GM19239 (cell line): Measurements from ENCODE around the gene CDKN2D.

Experiments
- DNase-seq: peaks from one replicate; pipeline ENCODE4 v3.0.0; 2011; ENCODE audit warnings: low spot score; ENCODE audit not compliant: insufficient read length
- FAIRE-seq: peaks from 2 replicates; lab custom pipeline; 2011; peaks lifted over from hg19 to GRCh38; lab: Jason Lieb, UNC

CDKN2D gene

DNA sequence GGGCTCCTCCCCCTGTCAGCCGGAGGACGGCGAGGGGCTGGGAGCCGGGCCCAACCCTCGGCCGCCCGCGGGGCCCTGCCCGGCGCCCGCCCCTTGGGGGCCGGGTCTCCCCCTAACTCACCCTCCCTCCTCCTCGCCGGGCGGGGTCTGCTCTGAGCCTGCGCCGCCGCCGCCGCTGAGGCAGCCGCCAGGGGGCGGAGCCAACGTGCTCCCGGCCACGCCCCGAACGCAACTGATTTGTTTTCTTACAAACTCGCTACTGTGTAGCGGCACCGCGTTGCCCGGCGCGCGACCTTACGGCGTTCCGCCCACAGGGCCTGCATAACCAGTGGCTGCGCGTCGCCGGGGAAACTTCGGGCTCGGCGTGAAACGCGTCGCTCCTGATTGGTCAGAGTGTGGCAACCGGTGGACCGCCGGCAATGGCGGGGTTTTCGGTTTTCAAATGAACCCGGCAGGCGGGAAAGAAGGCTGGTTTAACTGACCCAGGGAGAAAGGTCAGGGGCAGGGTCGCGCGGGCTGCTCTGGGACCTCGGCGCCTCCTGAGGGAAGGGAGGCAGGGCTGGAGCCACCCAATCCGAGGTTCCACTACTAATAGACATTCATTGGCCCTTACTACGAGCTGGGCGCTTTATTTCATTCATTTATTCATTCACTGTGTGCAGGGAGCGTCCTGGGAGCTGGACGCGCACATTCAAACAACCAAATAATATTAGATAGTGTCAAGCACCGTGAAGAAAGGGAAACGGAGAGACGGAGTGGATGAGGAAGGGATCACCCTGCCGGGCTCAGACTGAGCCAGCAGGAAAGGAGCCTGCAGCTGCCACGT is at the start of gene CDKN2D:
Gene CDKN2D (minus strand): TSS at position 154 of the 826 bp plus-strand sequence. CDS start 326 bp downstream, outside the sequence.
- peak; percentile 86 for DNase-seq
- FAIRE-seq = peak; percentile 90

DNA sequence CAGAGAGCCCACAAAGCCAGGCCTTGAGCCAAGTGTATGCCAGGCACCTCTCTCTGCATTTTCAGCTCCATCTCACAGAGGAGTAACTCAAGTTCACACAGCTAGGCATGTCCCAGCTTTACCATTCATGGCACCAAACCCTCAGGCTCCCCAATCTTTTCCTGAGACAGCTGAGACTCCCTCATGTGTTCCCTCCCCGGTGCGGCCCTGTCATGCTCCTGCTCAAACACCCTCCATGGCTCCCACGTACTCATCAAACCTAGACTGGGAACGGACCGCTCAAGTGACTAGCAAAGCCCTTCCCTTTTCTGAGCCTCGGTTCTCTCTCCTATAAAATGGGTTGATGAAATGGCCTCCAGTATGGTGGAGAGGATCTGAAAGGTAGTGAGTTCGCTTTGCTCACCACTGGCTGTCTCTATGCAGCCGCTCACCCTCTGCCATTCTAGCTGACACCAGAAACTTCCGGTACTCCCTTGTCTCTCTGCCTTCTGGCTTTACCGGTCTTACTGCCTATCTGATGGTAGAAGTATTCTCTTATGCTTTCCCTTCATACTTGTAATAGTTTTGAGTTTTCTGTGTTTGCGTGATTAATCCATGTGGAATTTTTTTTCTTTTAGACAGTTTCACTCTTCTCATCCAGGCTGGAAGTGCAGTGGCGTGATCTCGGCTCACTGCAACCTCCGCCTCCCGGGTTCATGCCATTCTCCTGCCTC is 48.8 kb upstream of the CDKN2D start:
- FAIRE-seq = no peak

DNA sequence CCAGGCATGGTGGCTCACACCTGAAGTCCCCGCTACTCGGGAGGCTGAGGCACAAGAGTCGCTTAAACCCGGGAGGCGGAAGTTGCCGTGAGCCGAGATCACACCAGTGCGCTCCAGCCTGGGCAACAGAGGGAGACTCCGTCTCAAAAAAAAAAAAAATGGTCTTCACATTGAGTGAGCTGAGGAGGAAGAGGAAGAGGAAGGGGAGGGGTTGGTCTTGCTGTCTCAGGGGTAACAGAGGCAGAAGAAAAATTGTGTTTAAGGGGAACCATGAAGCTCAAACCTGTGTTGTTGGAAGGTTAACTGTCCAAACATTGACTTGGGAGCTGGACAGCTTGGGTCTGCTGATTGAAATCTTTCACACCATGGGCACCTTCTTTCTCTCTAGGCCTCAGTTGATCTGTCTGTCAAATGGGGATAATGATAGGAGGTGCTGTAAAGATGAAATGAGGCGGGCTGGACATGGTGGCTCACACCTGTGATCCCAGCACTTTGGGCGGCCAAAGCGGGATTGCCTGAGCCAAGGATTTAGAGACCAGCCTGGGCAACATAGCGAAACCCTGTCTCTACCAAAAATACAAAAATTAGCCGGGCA is 46.7 kb upstream of the CDKN2D start:
- DNase-seq (no peak), FAIRE-seq (no peak)

More for the DNA sequence above, 48.8 kb upstream of the CDKN2D start:
- DNase-seq = no peak

DNA sequence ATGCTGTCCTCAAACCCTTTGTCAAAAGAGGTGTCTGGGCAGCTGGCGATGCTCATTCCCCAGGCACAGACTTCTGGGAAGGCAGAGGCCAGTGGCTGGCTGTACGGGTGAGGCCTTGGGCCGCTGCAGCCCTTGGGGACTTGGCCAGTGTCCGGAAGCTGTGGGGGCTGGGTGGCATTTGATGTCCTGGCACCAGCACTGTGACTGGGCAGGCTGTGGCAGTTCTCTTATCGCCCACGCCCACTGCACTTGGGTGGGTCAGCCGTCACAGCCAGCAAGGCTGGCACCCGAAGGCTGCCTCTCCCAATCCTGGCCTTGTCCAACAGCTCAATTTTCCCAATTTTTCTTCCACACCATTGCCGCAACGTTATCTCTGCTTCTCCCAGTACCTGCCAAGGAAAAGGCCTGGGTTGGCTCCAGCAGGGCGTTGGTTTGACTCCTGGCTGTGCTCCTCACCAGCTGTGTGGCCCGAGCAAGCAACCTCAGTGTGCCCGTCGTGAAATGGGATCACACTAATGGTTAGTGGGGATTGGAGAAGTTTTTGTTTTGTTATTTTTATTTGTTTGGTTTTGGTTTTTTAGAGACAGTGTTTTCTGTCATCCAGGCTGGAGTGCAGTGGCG is 43.8 kb upstream of the CDKN2D start:
- FAIRE-seq (no peak), DNase-seq (no peak)

DNA sequence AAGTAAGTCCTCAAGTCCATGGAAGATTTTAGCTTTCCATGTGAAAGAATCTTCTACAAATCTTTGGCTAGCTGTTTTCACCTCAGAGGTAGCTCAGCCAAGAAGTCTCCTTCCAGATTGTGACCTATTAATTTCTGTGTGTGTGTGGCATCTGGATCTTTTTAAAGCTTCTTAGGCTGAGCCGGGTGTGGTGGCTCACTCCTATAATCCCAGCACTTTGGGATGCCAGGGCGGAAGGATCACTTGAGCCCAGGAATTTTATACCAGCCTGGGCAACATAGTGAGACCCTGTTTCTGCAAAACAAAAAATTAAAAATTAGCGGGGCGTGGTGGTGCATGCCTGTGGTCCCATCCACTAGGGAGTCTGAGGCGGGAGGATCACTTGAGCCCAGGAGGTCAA is 43.1 kb upstream of the CDKN2D start:
- DNase-seq = no peak
- FAIRE-seq = no peak

DNA sequence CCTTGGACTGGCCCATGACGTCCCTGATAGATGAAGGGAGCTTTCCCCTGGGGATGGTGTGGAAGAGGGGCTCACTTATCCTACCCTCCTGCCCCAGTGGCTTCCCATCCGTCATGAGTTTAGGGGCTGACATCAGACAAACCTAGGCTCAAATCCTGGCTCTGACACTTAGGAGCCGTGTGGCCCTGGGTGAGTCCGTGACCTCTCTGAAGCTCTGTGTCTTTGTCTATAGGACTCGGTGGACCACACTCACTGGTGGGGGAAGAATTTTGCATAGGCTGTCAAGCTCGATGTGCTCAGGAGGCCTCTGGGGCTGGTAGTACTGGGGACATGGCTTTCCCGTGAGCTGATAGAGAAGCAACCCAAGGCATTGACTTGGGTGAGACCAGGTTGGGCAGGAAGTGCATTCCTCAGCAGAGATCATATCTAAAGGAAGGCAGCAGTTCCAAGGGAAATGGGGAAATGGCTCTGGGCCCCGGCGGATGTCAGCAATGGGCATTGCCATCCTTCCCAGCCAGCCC is 35.7 kb upstream of the CDKN2D start:
- DNase-seq (peak; percentile 56), FAIRE-seq (peak; percentile 83)

DNA sequence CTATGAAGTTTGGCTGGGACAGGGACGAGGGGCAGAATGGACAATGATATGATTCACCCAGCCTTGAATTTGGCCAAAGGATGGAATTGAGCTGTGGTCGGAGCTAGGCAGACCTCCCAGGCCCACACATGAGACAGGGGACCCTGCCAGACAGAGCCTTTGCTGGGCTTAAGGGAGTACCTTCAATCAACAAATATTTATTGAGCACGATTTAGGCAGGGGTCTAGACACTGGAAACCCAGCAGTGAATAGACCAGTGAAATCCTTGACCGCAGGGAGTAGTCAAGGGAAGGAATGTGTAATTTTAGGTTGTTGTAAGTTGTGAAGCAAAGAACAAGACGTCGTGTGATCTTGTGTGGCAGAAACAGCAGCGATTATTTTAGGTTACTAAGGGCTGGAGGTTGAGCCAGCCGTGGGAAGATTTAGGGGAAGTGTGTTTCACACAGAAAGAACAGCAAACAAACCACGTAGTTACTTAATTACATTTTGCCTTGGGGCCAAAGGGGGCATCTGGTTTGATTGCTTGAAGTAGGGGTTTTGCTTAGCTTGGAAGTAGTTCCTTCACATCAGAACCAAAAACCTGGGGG is 35.2 kb upstream of the CDKN2D start:
- peak; percentile 89 for FAIRE-seq
- DNase-seq = no peak

DNA sequence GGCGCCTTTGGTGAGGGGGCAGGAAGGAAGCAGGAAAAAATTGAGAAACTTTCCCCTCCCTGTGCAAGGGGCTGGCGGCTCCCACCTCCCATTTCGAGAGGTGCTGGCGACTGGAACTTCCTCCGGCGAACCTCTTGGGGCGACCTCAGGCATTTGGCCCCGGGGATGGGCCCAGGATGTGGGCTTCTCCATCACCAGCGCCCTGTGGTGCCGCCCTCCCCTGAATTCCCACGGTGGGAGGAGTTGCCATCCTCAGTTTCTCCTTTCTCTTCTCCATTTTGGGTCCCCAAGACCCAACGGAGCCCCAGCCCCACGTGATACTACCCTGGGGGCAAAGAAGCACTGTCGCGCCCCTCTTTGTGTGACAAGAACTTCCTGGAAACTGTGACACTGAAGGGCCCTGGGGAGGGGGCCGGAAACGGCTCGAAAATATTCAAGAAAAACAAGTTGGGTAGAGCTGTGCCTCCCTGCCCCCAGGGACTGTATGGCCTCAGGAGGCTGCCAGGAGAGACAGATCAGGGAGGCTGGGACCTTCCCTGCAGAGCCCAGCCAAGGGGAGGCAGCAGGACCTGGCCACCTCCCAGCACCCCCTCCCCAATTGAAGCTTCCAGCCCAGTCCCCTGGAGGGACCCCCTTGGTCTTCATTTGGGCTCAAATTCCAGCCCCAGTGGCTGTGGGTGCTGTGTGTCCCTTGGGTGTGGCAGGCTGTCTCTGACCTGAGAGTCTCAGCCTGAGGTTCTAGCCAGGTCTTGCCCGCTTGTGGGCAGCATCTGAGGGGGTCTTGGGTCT is 34.5 kb upstream of the CDKN2D start:
- DNase-seq (peak; percentile 50), FAIRE-seq (peak; percentile 70)

DNA sequence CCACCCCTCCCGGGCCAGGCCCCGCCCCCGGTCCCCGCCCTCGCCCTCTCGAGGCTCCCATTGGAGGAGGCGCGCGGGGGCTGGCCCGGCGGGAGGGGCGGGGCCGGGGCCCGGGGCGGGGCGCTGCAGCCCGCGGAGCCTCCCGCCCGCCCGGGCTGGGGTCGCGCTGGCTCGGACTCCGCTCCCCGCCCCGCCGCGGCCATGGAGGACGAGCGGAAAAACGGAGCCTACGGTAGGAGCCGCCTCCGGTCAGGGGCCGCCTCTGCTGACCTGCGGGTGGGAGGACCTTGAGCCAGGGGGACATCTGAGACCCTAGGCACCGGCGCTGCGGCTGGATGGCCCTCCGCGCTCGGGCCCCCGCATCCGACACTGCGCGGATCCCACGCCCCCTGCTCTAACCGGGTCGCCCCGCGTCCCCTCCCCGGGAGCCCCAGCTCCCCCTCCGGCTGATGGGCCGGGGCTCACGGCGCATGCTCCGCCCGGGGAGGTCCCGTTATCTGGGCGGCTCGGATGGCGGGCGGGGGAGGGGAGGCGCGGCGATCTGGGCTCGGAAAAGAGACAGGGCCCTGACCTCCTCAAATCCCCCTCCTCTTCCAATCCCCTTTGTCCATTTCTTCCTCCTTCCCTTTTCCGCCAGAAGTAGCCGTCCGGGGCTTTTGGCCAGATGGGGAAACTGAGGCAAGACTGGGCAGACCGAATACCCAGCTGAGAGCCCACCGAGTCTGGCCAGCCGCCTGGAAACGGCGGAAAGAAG is 33.7 kb upstream of the CDKN2D start:
- FAIRE-seq = no peak
- DNase-seq = peak; percentile 83

DNA sequence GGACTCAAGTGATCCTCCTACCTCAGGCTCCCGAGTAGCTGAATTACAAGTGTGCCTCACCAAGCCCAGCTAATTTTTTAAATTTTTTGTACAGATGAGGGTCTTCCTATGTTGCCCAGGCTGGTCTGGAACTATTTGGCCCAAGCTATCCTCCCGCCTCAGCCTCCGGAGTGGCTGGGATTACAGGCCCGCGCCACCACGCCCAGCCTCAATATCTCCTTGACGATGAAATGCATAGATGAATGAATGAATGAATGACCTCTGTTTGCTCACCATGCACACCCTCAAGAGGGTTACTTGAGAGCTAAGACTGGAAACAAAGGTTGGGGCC is 33.2 kb upstream of the CDKN2D start:
- DNase-seq (no peak), FAIRE-seq (peak; percentile 83)

DNA sequence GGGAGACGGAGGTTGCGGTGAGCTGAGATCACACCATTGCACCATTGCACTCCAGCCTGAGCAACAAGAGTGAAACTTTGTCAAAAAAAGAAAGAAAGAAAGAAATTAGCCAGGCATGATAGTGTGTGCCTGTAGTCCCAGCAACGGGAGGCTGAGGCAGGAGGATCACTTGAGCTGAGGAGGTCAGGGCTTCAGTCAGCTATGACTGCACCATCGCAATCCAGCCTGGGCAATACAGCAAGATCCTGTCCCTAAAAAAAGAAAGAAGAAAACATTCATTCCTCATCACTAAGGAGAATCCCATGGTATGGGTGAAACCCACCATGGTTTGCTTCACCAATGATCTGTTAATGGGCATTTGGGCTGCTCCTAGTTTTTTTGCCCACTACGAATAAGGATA is 31.4 kb upstream of the CDKN2D start:
- DNase-seq (no peak), FAIRE-seq (no peak)

DNA sequence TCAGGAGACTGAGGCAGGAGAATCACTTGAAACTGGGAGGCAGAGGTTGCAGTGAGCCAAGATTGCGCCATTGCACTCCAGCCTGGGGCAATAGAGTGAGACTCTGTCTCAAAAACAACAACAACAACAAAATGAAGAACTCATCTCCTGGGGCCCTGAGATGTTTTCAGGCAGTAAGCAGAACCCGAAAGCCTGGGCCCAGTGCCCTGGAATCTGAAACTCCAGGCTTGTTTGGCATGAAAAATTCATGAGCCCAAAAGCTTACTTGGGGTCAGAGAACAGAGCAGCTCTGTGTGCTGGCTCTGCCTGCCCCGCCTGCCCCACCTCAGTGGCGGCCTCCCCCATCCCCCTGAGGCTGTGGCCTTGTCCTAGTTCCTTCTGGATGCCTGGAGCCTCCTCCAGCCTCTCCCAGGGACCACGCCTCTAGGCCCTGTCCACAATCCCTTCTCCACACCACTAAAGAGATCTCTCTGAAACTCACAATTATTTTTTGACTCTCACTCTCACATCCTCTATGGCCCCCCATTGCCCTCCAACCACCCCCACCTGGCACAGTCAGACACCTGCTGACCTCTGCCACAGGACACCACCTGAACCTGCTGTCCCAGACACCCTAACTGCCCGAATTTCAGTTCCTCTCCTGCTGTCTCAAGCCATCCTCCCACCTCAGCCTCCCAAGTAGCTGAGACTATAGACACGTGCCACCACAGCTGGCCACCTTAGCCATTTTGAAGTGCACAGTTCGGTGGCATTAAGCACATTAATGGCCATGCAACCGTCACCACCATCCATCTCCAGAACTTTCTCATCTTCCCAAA is 25.2 kb upstream of the CDKN2D start:
- FAIRE-seq (peak; percentile 79), DNase-seq (no peak)

DNA sequence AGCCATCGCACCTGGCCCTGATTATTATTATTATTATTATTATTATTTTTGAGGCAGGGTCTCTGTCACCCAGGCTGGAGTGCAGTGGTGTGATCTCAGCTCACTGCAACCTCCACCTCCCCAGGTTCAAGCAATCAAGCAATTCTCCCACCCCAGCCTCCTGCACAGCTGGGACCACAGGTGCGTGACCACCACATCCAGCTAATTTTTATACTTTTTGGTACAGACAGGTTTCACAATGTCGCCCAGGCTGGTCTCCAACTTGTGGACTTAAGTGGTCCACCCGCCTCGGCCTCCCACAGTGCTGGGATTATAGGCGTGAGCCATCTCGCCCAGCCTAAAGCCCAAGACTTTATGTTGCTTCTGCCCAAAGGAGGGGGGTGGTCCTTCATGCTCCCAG is 24.4 kb upstream of the CDKN2D start:
- FAIRE-seq (no peak), DNase-seq (no peak)

DNA sequence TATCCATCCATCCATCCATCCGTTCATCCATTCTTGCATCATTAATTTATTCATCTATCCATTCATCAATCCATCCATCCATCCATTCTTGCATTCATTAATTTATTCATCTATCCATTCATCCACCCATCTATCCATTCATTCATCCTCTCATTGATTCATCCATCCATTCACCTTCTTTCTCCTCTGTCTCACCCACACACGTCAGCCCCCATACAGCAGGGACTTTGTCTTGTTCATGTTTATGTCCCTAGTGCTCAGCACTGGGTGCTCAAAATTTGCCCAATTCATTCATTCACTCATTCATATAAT is 19.0 kb upstream of the CDKN2D start:
- DNase-seq = no peak
- no peak for FAIRE-seq

DNA sequence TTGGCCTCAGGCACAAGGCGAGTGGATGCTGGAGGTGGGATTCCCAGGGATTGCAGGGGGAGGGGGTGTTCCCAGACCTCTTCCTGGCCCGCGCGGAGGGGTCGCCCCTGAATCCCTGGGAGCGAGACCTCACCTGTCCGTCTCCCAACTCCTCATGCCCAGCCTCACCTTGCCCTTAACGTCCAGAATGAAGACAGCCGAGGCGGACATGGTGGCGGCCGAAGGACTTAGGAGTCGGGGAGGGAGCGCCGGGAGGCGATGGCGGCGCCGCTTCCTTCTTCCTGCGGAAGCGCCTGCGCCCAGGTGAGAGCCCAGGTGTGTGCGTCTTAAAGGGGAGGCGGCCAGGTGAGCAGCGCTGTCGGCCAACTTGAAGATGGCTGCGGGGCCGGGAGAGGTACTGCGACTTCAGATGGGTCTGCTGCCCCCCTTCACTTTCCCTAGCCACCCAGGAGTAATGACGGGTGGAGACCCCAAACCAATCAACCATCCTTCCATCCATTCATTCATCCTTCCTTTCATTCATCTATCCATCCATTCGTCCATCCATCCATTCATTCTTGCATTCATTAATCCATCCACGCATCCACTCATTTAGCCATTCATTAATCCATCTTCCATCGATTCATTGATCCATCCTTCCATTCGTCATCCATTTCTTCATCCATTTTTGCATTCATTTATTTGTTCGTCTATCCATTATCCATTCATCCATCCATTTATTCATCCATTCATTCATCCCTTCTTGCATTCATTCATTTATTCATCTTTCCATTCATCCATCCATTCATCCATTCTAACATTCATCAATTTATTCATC is 18.5 kb upstream of the CDKN2D start, which contains the start of gene AP1M2:
Gene AP1M2 (minus strand): TSS at position 291 of the 817 bp plus-strand sequence. CDS start 81 bp downstream, at position 210.
- DNase-seq (no peak), FAIRE-seq (no peak)

DNA sequence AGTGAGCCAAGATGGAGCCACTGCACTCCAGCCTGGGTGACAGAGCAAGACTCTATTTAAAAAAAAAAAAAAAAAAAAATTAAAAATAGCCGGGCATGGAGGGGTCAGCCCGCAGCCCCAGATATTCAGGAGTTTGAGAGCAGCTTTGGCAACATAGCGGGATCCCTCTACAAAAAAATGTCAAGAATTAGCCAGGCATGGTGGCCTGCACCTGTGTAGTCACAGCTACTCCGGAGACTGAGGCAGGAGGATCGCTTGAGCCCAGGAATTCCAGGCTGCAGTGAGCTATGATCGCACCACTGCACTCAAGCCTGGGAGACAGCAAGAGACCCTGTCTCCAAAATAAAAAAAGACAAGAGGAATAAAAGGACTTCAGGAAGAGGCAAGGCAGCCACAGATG is 17.6 kb upstream of the CDKN2D start:
- DNase-seq (no peak), FAIRE-seq (no peak)
